NCI-H524 treated with DMSO at 0.1 percent for 48 hours (cell line): ENCODE measurements around the gene PPARG.
"Not testable (repeated sequence)": the region's sequence is repeated elsewhere in the genome, so short reads cannot be mapped to it uniquely, and the experiment has no call there.

Source experiments
- DNase-seq: peaks from one replicate; lab custom pipeline; 2025; lab: John Stamatoyannopoulos, UW

Gene PPARG

GRCh38 chr3:12443781-12444522 lies 155.1 kb downstream of the PPARG start:
- DNase-seq, result no peak

- DNase-seq, result no peak
Measured at GRCh38 chr3:12444582-12445471, 156.0 kb downstream of the PPARG start.

GRCh38 chr3:12445523-12446240 lies 156.8 kb downstream of the PPARG start:
- no peak for DNase-seq

GRCh38 chr3:12446298-12446697 lies 157.4 kb downstream of the PPARG start:
- no peak for DNase-seq

GRCh38 chr3:12447075-12447474 lies 158.2 kb downstream of the PPARG start:
- DNase-seq, result no peak

GRCh38 chr3:12448404-12449202 lies 159.7 kb downstream of the PPARG start:
- not testable (repeated sequence) for DNase-seq

- DNase-seq, result no peak
Measured at GRCh38 chr3:12449889-12450682, 161.2 kb downstream of the PPARG start.

GRCh38 chr3:12451481-12451880 lies 162.6 kb downstream of the PPARG start:
- DNase-seq, result no peak

GRCh38 chr3:12451960-12452359 lies 163.1 kb downstream of the PPARG start:
- DNase-seq, result no peak

GRCh38 chr3:12452361-12453330 lies 163.8 kb downstream of the PPARG start:
- no peak for DNase-seq

- no peak for DNase-seq
Measured at GRCh38 chr3:12454076-12454815, 165.4 kb downstream of the PPARG start.

GRCh38 chr3:12454816-12455121 lies 165.9 kb downstream of the PPARG start:
- no peak for DNase-seq

- DNase-seq, result no peak
Measured at GRCh38 chr3:12455740-12456139, 166.9 kb downstream of the PPARG start.

GRCh38 chr3:12456441-12456840 lies 167.6 kb downstream of the PPARG start:
- DNase-seq, result no peak

GRCh38 chr3:12457380-12457779 lies 168.5 kb downstream of the PPARG start:
- not testable (repeated sequence) for DNase-seq

- DNase-seq, result no peak
Measured at GRCh38 chr3:12458901-12459300, 170.0 kb downstream of the PPARG start.

- no peak for DNase-seq
Measured at GRCh38 chr3:12460127-12460526, 171.3 kb downstream of the PPARG start.

GRCh38 chr3:12461097-12461649 lies 172.3 kb downstream of the PPARG start:
- DNase-seq, result no peak
